Chondrocyte (in vitro differentiated cells): ENCODE results near the gene SIM1. TPM values are rescaled to one million over a fixed set of nuclear protein-coding genes. Genes with fewer than 3 reads are reported as not detected.

Source experiments
- DNase-seq: peaks from one replicate; pipeline ENCODE4 v3.0.0; 2021; ENCODE audit warnings: mixed read lengths, low spot score
- H3K27ac Mint-ChIP-seq: one replicate; pipeline ENCODE4 v1.8.0; 2021; ENCODE audit warnings: mild to moderate bottlenecking, moderate library complexity, mixed read lengths; ENCODE audit not compliant: unreplicated experiment
- H3K27me3 Mint-ChIP-seq: 2 replicates; pipeline ENCODE4 v1.8.0; 2021; ENCODE audit warnings: low read depth, mixed read lengths
- H3K36me3 Mint-ChIP-seq: 2 replicates; pipeline ENCODE4 v1.8.0; 2021; ENCODE audit warnings: low read depth, mixed read lengths
- H3K4me1 Mint-ChIP-seq: 2 replicates; pipeline ENCODE4 v1.8.0; 2021; ENCODE audit warnings: low read depth, mild to moderate bottlenecking, mixed read lengths
- H3K4me3 Mint-ChIP-seq: one replicate; pipeline ENCODE4 v1.8.0; 2021; ENCODE audit warnings: mild to moderate bottlenecking, moderate library complexity, mixed read lengths; ENCODE audit not compliant: unreplicated experiment
- H3K9me3 Mint-ChIP-seq: 2 replicates; pipeline ENCODE4 v1.8.0; 2021; ENCODE audit warnings: low read depth, mixed read lengths
- CTCF ChIP-seq: fragments of 200-600 bp; sonication (generic); IDR thresholded peaks from 2 replicates; pipeline ENCODE4 v1.5.0; 2021; ENCODE audit warnings: antibody characterized with exemption, mild to moderate bottlenecking, moderate library complexity
- total RNA-seq: library from RNA; stranded (reverse); gene quantifications from 3 replicates; pipeline ENCODE4 v1.2.1, GENCODE V29; 2021

The SIM1 gene
- total RNA-seq, 1 donor from 2014 or later = 10.7 TPM

- no peaks in the 10 kb centered on the region for H3K9me3 Mint-ChIP-seq
- DNase-seq = no peak
- peaks cover 18% of the 10 kb centered on the region for H3K4me1 Mint-ChIP-seq
- TF ChIP-seq CTCF = no peak
- peak overlapping the region; percentile 47 for H3K4me3 Mint-ChIP-seq
- peaks cover 16% of the 10 kb centered on the region for H3K36me3 Mint-ChIP-seq
- H3K27me3 Mint-ChIP-seq = peaks cover 58% of the 10 kb centered on the region
- peak overlapping the region; percentile 55 for H3K27ac Mint-ChIP-seq
Measured at GRCh38 chr6:100455230-100456124, 9.2 kb downstream of the SIM1 start.

- Mint-ChIP-seq H3K9me3 (no peaks in the 10 kb centered on the region), H3K27ac (no peak overlapping the region), H3K36me3 (peaks cover 16% of the 10 kb centered on the region), H3K4me1 (peaks cover 14% of the 10 kb centered on the region), H3K27me3 (peaks cover 53% of the 10 kb centered on the region), H3K4me3 (no peak overlapping the region)
- no peak for DNase-seq
- no peak for TF ChIP-seq CTCF
Measured at GRCh38 chr6:100454551-100455229, 10.0 kb downstream of the SIM1 start.

- TF ChIP-seq CTCF = no peak
- Mint-ChIP-seq H3K27ac (peak overlapping the region; percentile 9), H3K4me1 (peaks cover 7% of the 10 kb centered on the region), H3K36me3 (peaks cover 17% of the 10 kb centered on the region), H3K4me3 (no peak overlapping the region), H3K9me3 (no peaks in the 10 kb centered on the region), H3K27me3 (peaks cover 47% of the 10 kb centered on the region)
- no peak for DNase-seq
Measured at GRCh38 chr6:100453701-100454521, 10.8 kb downstream of the SIM1 start.

GRCh38 chr6:100452998-100453397 lies 11.7 kb downstream of the SIM1 start:
- TF ChIP-seq CTCF = no peak
- peaks cover 39% of the 10 kb centered on the region for H3K27me3 Mint-ChIP-seq
- DNase-seq = no peak
- no peak overlapping the region for H3K4me3 Mint-ChIP-seq
- no peaks in the 10 kb centered on the region for H3K9me3 Mint-ChIP-seq
- peaks cover 7% of the 10 kb centered on the region for H3K4me1 Mint-ChIP-seq
- no peak overlapping the region for H3K27ac Mint-ChIP-seq
- H3K36me3 Mint-ChIP-seq = peaks cover 17% of the 10 kb centered on the region

- no peak overlapping the region for H3K4me3 Mint-ChIP-seq
- H3K4me1 Mint-ChIP-seq = peaks cover 7% of the 10 kb centered on the region
- H3K36me3 Mint-ChIP-seq = peaks cover 12% of the 10 kb centered on the region
- no peak overlapping the region for H3K27ac Mint-ChIP-seq
- TF ChIP-seq CTCF = no peak
- no peaks in the 10 kb centered on the region for H3K9me3 Mint-ChIP-seq
- peaks cover 28% of the 10 kb centered on the region for H3K27me3 Mint-ChIP-seq
- DNase-seq = no peak
Measured at GRCh38 chr6:100451577-100451976, 13.1 kb downstream of the SIM1 start.
